ENCODE data around the gene SNX2.

The SNX2 gene

DNA sequence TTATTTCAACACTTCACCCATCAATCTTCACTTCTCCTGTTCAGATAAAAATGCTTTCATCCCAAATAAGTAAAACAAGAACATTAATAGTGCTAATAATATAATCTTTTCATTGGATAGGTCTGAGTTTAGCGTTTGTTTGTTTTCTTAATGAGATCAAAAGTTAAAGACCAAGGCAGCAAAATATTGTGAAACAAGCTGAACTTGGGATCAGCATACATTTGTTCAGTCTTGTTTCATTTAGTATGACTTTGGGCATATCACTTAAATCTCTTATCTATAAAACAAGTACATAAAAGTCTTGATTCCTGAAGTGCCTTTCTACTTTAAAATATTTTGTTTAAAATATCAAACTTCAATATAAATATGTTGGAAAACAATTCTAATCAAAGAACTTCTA lies 57.1 kb downstream of the SNX2 start:
- H3K9ac ChIP-seq (ENCODE audit: low read depth, low read length, poor library complexity, severe bottlenecking): no peak overlapping the region
- no peaks in the 10 kb centered on the region for H3K4me1 ChIP-seq (ENCODE audit: insufficient read depth, low read length, poor library complexity, severe bottlenecking)
- TF ChIP-seq EZH2phosphoT487 (IDR thresholded peaks at IDR 0.05; ENCODE audit: borderline replicate concordance): no peak
- TF ChIP-seq, protein P1, sequence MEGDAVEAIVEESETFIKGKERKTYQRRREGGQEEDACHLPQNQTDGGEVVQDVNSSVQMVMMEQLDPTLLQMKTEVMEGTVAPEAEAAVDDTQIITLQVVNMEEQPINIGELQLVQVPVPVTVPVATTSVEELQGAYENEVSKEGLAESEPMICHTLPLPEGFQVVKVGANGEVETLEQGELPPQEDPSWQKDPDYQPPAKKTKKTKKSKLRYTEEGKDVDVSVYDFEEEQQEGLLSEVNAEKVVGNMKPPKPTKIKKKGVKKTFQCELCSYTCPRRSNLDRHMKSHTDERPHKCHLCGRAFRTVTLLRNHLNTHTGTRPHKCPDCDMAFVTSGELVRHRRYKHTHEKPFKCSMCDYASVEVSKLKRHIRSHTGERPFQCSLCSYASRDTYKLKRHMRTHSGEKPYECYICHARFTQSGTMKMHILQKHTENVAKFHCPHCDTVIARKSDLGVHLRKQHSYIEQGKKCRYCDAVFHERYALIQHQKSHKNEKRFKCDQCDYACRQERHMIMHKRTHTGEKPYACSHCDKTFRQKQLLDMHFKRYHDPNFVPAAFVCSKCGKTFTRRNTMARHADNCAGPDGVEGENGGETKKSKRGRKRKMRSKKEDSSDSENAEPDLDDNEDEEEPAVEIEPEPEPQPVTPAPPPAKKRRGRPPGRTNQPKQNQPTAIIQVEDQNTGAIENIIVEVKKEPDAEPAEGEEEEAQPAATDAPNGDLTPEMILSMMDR (conservative IDR thresholded peaks at IDR 0.05; ENCODE audit: low read length): no peak
- no peak overlapping the region for H3K4me2 ChIP-seq (ENCODE audit: low read depth, low read length, poor library complexity, severe bottlenecking)
- H2AFZ ChIP-seq (ENCODE audit: low read length): no peak overlapping the region
- no peaks in the 10 kb centered on the region for H3K9me3 ChIP-seq (ENCODE audit: insufficient read depth, low read depth, low read length)
- no peaks in the 10 kb centered on the region for H3K79me2 ChIP-seq (ENCODE audit: insufficient read depth, low read length)
- H3K36me3 ChIP-seq (ENCODE audit: insufficient read depth, low read length): peaks cover 11% of the 10 kb centered on the region; the same call in 1 of the 2 replicates
- no peaks in the 10 kb centered on the region for H3K9me2 ChIP-seq (replicated peaks; ENCODE audit: low read depth, low read length)
- no peaks in the 10 kb centered on the region for H3F3A ChIP-seq (ENCODE audit: low read depth)
- no peaks in the 10 kb centered on the region for H3K27me3 ChIP-seq (ENCODE audit: insufficient read depth, low read length, poor library complexity, severe bottlenecking)
- no peak overlapping the region for H3K4me3 ChIP-seq (ENCODE audit: low read length, poor library complexity, severe bottlenecking)
- no peaks in the 10 kb centered on the region for H4K20me1 ChIP-seq (ENCODE audit: insufficient read depth, low read length, poor library complexity, severe bottlenecking)

DNA sequence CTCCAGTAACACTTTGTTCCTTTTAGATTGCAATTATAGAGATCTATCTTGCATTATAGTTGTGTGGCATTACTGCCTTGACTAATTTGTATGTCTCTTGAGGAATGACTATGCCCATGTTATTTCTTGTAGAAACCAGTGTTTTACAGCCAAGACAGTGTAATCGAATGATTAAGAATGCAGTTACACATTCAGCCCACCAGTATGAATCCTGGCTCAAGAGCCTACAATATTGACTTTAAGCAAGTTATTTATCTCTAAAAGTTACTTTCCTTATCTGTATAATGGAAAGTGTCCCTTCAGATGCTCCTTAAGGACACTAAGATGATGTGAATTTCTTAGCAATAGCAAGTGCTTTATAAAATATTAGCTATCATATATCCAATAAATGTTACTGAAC lies 60.8 kb downstream of the SNX2 start:
- Histone ChIP-seq H3K4me2 (ENCODE audit: low read depth, low read length, poor library complexity, severe bottlenecking) (no peak overlapping the region), H3K4me1 (ENCODE audit: insufficient read depth, low read length, poor library complexity, severe bottlenecking) (no peaks in the 10 kb centered on the region), H3K4me3 (ENCODE audit: low read length, poor library complexity, severe bottlenecking) (no peak overlapping the region), H2AFZ (ENCODE audit: low read length) (no peak overlapping the region), H3K9me3 (ENCODE audit: insufficient read depth, low read depth, low read length) (no peaks in the 10 kb centered on the region), H3K27me3 (ENCODE audit: insufficient read depth, low read length, poor library complexity, severe bottlenecking) (no peaks in the 10 kb centered on the region), H3K9me2 (replicated peaks; ENCODE audit: low read depth, low read length) (no peaks in the 10 kb centered on the region), H3K79me2 (ENCODE audit: insufficient read depth, low read length) (no peaks in the 10 kb centered on the region), H3K36me3 (ENCODE audit: insufficient read depth, low read length) (no peaks in the 10 kb centered on the region), H3K9ac (ENCODE audit: low read depth, low read length, poor library complexity, severe bottlenecking) (no peak overlapping the region), H4K20me1 (ENCODE audit: insufficient read depth, low read length, poor library complexity, severe bottlenecking) (no peaks in the 10 kb centered on the region), H3F3A (ENCODE audit: low read depth) (no peaks in the 10 kb centered on the region)
- no peak for TF ChIP-seq EZH2phosphoT487 (IDR thresholded peaks at IDR 0.05; ENCODE audit: borderline replicate concordance)
- TF ChIP-seq, protein P1 (conservative IDR thresholded peaks at IDR 0.05; ENCODE audit: low read length): no peak

DNA sequence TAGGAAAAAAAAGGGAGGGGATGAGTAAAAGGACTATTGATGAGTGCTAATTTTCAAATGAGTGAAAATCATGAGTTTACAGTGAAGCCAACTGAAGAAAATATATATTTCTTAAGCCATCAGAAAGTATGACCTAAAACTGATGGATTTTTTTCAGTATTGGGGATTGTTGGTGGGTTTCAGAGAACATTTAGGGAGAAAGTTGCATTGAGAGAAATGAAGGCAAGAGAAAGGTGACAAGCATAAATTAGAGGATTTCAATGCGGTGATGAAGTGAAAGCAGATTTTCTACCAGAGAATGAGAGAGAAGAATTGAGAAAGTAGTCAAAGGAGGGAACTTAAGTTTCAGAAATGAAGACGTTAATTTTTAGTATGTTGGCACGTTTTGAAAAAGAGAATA lies 62.1 kb downstream of the SNX2 start:
- Histone ChIP-seq H3K9ac (ENCODE audit: low read depth, low read length, poor library complexity, severe bottlenecking) (no peak overlapping the region), H3K9me2 (replicated peaks; ENCODE audit: low read depth, low read length) (no peaks in the 10 kb centered on the region), H3F3A (ENCODE audit: low read depth) (no peaks in the 10 kb centered on the region), H3K79me2 (ENCODE audit: insufficient read depth, low read length) (no peaks in the 10 kb centered on the region), H4K20me1 (ENCODE audit: insufficient read depth, low read length, poor library complexity, severe bottlenecking) (no peaks in the 10 kb centered on the region), H3K4me1 (ENCODE audit: insufficient read depth, low read length, poor library complexity, severe bottlenecking) (no peaks in the 10 kb centered on the region), H3K4me3 (ENCODE audit: low read length, poor library complexity, severe bottlenecking) (no peak overlapping the region), H3K27me3 (ENCODE audit: insufficient read depth, low read length, poor library complexity, severe bottlenecking) (no peaks in the 10 kb centered on the region), H3K4me2 (ENCODE audit: low read depth, low read length, poor library complexity, severe bottlenecking) (no peak overlapping the region), H3K9me3 (ENCODE audit: insufficient read depth, low read depth, low read length) (no peaks in the 10 kb centered on the region), H2AFZ (ENCODE audit: low read length) (no peak overlapping the region), H3K36me3 (ENCODE audit: insufficient read depth, low read length) (no peaks in the 10 kb centered on the region)
- TF ChIP-seq, protein P1 (conservative IDR thresholded peaks at IDR 0.05; ENCODE audit: low read length): no peak
- TF ChIP-seq EZH2phosphoT487 (IDR thresholded peaks at IDR 0.05; ENCODE audit: borderline replicate concordance): no peak

All from Loucy (cell line).